Stimulated activated CD8-positive, alpha-beta memory T cell treated with anti-CD3 and anti-CD28 coated beads, Interleukin-2, amount 100 ng/mL, for 1 hour (primary cell): ENCODE measurements around the gene MYMK.

Experiments used
- DNase-seq, 2 donors: peaks; one replicate each; pipeline ENCODE4 v3.0.0-alpha.2; 2020; ENCODE audit warnings: low read depth in 2 of 2

MYMK gene

GRCh38 chr9:133485531-133486260, 39.1 kb downstream of the MYMK start:
- DNase-seq = no peak

GRCh38 chr9:133484671-133485437, 39.9 kb downstream of the MYMK start:
- no peak for DNase-seq

GRCh38 chr9:133483611-133484010, 41.1 kb downstream of the MYMK start:
- DNase-seq = no peak

GRCh38 chr9:133478851-133479711, 45.7 kb downstream of the MYMK start, which contains the start of gene SLC2A6:
TSS of gene SLC2A6 (minus strand) at chr9:133479099. CDS start at chr9:133479059, 40 bp downstream.
- peak; percentile 68 for DNase-seq

DNA sequence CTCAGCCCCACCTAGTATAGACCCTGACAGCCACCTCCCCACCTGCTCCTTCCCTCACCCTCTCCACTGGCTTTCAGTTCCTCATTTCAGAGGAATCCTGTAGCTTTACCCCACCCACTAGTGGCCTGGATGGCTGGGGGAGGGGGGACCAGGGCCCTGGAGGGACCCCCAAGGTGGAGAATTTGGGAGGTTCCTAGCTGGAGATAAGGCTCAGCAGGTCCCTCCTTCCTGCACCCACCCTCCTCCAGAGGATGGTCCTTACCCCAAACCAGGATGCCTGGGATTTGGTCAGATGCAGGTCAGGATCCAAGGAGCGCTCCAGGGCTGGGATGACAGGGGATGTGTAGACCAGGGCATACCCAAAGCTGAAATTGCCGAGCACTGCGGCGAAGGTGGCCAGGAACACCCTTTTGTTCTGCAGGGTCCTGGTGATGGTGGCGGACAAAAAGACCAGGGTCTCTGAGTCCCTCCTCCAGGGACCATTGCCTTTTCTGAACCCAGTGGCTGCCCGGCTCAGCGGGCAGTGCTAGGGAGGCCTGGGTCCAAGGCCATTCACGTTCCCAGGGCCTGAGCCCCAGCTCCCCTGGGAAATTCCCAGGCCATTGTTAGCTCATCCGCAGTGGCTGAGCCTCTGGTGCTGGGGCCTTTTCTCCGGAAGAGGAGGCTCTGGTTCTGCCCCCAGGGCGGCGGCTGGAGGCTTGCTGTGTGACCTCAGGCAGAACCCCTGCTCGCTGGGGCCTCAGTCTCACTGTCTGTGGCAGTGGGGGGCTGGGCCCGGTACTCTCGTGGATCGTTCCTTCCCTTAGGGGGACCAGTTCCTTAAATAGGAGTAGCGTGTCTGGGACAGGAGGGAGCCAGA, 46.5 kb downstream of the MYMK start:
- DNase-seq = no peak

- no peak for DNase-seq
Observed at GRCh38 chr9:133477461-133477860, 47.3 kb downstream of the MYMK start.

- DNase-seq = no peak
Observed at GRCh38 chr9:133476941-133477340, 47.8 kb downstream of the MYMK start.

DNA sequence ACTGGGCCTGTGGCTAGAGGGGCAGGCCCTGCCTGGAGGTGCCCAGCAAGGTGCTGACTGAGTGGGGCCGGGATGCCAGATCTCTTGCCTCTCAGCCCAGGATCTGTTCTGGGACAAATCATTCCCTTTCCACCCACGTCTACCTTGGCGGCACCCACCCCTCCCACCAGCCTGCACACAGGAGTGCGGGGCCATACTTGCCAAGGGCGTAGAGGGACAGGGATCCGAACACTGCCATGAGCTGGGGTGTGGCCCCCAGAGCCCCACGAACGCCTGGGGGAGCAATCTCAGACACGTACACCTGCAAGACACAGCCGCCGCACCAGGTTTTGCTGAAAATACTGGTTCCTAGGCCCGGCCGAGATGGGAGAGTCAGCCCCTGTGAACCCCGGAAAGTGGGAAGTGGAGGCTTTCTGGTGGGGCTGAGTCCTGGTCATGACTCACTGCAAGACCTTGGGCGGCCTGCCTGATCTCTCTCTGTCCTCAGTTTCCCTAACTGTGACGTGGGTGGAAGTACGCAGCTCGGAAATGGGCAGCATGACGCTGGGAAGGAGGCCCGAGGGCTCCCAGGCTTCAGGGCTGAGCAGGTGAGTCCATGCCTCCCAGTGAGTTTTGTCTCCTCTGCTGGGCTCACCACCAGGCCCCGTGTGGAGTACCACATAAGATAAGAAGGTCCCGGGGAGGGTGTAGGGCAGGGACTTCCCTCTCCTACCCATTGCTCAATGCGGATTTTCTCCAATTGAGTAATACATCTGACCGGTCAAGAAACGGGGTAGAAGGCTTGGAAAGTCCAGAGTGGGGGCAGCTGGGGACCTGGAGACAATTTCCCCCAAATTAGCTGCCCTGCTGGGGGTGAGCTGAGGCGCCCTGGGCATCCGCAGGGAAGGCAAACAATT, 48.5 kb downstream of the MYMK start:
- DNase-seq = no peak

DNA sequence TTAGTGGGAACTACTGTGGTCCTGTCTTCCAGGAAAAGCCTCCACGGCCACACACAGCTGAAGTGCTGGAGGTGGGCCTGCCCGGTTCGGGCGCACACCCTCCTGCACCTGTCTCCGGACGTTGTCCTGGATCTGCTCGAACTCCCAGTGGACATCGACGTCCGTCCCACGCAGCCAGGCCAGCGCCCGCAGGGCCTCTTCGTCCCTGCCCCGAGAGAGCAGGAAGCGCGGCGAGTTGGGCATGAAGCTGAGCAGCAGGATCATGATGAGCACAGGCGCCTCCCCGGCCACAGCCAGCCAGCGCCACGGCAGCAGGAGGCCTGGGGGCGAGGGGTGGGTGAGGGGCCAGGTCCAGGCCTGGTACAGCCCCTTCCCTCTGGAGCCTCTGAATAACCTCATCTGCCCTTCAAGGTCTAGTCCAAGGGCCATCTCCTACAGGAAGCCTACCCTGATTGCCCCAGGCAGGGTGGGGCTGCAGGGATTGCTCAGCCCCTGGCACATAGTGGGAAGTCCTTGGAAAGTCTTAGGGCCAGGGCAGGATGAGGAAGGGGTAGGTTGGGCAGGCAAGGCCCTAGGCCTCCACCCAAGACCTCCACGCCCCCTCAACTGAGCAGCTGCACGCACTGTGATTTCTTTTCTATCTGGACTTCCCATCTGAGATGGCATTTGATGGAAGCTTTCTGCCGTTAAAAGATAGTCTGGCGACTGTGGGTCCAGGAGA, 49.3 kb downstream of the MYMK start:
- no peak for DNase-seq

GRCh38 chr9:133474853-133475252, 49.9 kb downstream of the MYMK start:
- no peak for DNase-seq

- no peak for DNase-seq
Observed at GRCh38 chr9:133474215-133474614, 50.5 kb downstream of the MYMK start.

DNA sequence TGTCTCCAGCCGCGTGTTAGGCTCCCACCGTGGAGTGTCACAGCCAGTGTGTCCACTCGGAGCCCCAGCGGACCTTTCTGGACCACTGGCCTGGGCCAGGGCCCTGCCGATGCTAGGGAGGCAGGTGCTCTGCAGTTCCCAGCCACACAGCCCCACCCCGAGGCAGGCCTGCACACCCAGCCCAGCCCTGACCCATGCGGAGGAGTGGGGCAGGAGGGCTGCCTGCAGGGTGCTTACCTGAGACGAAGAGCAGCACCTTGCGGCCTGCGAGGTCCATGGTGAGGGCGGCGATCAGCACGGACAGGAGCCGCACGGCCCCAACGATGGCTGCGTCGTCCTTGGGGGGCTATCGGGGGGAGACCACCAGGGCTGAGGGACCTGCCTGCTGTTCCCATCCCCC, 51.0 kb downstream of the MYMK start:
- DNase-seq = no peak

- DNase-seq = no peak
Observed at GRCh38 chr9:133472753-133473378, 51.9 kb downstream of the MYMK start.

DNA sequence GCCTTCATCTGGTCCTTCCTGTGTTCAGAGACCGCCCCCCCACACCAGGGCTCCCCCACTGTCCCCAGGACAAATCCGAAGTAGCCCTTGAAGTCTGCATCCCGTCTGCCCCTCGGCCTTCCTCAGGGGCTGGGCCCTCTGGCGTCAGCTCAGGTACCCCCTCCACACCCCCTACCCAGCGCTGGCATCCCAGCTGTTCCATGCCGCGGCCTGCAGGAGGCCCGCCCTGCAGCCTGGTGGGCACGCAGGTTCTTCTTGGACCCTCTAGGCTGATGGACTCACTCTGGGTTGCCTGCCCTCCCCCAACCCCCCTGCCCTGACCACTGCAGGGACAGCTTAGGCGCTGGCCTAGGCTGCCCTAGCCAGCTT, 52.5 kb downstream of the MYMK start:
- no peak for DNase-seq

- DNase-seq = no peak
Observed at GRCh38 chr9:133471551-133472276, 53.0 kb downstream of the MYMK start.

DNA sequence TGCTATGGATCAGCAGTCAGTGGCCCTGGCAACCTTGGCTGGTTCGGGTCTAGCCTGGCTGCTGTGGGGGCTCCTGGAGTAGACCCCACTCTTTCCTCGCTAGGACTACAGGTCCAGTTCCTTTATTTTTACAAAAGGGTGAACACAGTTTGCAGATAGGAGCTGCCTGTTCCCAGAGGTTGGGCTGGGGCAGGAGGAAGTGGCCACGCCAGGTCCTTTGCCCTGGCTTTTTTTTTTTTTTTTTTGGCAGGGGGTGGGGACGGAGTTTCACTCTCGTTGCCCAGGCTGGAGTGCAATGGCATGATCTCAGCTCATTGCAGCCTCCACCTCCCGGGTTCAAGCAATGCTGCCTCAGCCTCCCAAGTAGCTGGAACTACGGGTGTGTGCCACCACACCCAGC, 53.8 kb downstream of the MYMK start:
- no peak for DNase-seq

GRCh38 chr9:133470427-133470924, 54.3 kb downstream of the MYMK start:
- no peak for DNase-seq

GRCh38 chr9:133468777-133469421, 55.9 kb downstream of the MYMK start:
- DNase-seq = no peak
